Colon (tissue), 2 donors: Measurements from ENCODE around the gene PAGE4.

ENCODE experiments used
- FAIRE-seq: peaks from 2 replicates; lab custom pipeline; 2012; peaks lifted over from hg19 to GRCh38; lab: Jason Lieb, UNC
- donor health status: control.
- donor health status: control.

PAGE4 gene

DNA sequence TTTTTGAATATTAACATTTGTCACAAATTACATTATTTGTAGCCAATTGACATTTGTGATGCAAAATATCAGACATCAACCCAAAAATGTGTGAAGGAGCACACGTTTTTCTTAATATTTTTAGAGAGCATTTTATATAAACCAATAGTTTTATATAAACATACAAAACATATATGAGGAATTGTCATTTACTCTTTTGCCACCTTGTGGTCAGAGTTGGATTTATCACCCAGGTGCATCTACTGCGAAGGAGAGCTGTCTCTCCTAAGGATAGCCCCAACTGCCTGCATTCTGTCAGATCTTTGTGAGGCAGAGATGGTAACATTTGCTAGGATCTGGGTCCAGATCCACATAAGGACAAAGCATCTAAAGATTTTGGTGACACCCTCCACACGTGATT, 47.6 kb downstream of the PAGE4 start:
- no peak for FAIRE-seq

DNA sequence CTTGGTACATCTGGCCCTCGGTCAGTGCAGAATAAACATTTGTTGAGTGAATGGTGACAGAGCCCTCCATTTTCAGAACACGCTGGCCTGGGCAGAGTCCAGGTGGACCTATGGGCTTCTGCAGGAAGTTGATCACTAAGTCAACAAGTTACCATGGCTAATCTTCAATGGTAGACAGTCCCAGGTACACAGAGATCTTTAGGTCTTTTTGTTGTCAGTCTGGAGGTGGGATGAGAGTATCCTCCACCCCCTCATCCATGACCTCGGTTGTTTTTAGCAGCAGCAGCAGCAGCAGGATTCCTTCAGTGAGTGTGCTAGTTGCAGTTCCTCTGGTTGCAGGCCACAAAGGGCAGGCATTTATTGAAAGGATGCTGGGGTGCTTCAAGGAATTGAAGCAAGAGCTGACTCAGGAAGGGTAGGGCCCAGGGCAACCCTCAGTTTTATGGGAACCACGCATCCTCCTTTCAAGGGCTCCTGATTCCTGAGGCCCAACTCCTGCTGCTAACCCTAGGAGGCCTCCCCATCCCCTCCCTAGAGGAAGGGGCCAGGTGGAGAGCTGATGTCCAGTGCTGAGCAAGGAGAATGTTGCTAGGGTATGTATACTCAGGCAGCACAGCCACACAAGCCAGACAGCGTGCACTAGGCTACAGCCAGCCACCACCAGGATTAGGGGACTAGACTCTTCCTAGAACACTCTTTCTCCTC, 48.4 kb downstream of the PAGE4 start:
- FAIRE-seq = no peak

DNA sequence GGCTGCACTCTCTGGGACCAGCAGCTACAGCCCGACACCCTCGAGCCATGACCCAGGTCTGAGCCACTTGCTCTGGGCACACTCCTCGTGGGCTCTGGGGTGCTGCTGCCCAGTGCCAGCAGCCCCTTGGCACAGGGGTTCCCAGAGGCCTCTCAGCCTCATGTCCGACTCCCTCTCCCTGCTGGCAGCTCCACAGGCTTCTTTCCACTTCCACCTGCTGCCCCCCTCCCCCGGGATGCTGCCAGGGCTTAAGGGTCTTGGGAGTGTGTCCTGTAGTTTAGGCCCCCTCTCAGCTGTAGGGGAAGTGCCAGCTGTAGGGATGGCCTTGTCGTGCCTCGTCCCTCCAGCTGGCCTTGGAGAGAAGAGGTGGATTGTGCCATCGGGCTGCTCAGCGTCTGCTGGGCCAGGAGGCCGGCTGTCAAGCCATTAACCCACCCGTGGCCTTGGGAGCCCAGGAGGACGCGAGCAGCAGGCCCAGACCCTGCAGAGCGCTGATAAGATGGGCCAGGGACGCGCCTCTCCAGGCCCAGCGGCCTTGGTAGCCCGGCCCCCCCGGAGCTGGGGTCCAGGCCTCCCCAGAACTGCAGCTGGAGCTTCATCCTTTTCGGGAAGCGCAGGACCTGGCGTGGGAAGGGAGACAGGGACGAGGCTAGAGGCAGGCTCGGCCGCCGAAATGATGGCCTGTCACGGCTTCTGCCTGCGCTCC, 49.2 kb downstream of the PAGE4 start:
- no peak for FAIRE-seq

DNA sequence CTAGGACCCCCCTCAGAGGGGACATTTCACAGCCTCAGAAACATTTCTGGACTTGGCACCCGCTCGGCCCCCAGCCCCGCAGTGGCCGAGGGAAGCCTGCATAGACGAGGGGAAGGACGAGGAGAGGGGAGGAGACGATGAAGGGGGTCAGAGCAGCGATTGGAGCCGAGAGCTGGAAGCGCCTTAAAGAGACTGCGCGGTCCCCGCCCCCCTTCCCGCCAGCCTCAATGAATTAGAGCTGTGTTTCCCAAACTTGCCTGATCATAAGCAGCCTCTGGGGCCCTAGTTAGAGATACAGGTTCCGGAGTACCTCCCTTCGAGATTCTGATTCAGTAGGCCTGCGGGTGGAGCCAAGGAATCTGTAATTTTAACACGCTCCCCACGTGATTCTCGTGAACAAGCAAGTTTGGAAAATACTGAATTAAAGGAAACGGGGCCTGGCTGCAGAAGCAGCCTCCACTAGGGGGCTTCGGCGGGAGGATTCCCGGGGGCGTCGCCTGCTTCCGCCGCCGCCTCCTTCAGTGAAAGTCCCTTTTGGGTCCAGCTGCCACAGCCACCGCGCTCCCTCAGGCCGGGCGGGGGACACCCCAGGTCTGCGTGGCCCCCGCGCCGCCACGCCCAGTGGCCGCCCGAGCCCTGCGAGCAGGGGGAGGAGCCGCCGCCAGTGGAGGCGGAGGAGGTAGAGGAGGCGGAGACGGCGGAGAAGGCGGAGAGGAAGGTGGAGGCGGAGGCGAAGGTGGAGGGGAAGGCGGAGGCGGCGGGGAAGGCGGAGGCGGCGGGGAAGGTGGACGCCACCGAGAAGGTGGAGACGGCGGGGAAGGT, 49.9 kb downstream of the PAGE4 start, which contains the start of gene USP27X:
USP27X (plus strand) TSS at position 651 of the 822 bp plus-strand sequence. CDS start 824 bp downstream, outside the sequence.
- no peak for FAIRE-seq

DNA sequence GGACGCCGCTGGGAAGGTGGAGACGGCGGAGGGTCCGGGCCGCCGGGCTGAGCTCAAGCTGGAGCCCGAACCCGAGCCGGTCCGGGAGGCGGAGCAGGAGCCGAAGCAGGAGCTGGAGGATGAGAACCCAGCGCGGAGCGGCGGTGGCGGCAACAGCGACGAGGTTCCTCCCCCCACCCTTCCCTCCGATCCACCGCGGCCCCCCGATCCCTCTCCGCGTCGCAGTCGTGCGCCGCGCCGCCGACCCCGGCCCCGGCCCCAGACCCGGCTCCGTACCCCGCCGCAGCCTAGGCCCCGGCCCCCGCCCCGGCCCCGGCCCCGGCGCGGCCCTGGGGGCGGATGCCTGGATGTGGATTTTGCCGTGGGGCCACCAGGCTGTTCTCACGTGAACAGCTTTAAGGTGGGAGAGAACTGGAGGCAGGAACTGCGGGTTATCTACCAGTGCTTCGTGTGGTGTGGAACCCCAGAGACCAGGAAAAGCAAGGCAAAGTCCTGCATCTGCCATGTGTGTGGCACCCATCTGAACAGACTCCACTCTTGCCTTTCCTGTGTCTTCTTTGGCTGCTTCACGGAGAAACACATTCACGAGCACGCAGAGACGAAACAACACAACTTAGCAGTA, 50.7 kb downstream of the PAGE4 start:
- FAIRE-seq = no peak

DNA sequence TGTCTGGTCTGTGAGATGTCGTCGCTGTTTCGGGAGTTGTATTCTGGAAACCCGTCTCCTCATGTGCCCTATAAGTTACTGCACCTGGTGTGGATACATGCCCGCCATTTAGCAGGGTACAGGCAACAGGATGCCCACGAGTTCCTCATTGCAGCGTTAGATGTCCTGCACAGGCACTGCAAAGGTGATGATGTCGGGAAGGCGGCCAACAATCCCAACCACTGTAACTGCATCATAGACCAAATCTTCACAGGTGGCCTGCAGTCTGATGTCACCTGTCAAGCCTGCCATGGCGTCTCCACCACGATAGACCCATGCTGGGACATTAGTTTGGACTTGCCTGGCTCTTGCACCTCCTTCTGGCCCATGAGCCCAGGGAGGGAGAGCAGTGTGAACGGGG, 51.6 kb downstream of the PAGE4 start:
- FAIRE-seq = no peak
